Mucosa of gallbladder (tissue), 1 donor: ENCODE data around the gene PTPRD. TPM values are rescaled to one million over a fixed set of nuclear protein-coding genes. Genes with fewer than 3 reads are reported as not detected.

Source experiments
- DNase-seq: peaks from one replicate; pipeline ENCODE4 v3.0.0-alpha.2; 2020; ENCODE audit warnings: low spot score
- total RNA-seq: library from RNA; stranded (reverse); gene quantifications from one replicate; pipeline ENCODE4 v1.2.1, GENCODE V29; 2021
- donor health status: DM: no; HTN: no; CAD: no.

The PTPRD gene
- total RNA-seq, 1 donor from 2014 or later = 35.9 TPM

DNA sequence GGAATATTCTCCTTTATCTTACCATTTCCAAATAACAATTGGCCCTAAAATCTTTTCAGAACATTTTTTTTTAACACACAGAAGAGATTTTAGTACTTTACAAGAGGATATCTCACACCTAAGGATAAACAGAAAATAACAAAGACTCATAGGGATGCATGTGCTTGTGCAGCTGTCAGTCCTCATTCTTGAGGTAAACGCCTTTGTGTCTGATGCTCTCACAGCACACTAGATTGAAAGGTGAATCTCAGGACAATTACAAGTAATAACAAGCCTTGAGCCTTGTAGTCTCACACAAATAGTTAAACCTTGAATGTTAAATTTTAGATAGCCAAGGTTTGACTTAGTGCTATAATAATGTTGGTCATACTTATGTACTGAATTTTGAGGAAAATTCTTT is 439.2 kb downstream of the PTPRD start:
- no peak for DNase-seq

DNA sequence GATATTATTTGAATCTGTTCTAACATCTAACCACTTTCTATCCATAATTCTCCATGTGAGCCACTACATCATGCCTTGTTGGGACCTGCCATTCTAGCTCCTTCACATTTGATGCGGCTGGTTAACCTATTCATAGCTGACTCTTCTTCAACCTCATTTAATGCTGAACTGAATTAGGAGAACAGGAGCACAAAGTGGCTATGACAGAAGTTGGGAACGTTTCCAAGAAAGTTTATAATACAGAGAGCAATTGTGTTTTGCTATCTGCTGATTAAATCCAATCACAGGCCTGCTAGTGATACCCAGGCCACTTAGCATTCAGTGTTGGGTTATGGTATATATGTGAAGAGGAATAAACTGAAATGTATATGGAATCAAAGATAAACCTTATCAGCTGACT is 440.3 kb downstream of the PTPRD start:
- DNase-seq = no peak

DNA sequence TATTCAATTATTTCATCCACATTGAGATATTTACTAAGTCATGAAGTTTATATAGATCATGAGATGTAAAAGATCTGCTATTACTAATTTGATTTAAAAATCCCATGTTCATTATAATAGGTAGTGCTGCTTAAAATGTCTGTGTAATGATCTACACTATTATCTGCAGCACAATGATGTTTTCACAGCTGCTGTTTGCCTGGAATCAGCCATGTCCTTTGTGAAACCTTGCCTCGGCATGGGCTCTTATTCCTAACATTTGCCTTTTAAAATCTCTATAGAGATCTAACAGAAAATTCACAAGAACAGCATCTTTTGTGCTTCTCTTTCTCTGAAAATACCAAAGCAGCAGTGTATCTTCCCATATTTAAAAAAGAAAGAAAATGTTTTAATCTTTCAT is 444.6 kb downstream of the PTPRD start:
- DNase-seq = no peak

DNA sequence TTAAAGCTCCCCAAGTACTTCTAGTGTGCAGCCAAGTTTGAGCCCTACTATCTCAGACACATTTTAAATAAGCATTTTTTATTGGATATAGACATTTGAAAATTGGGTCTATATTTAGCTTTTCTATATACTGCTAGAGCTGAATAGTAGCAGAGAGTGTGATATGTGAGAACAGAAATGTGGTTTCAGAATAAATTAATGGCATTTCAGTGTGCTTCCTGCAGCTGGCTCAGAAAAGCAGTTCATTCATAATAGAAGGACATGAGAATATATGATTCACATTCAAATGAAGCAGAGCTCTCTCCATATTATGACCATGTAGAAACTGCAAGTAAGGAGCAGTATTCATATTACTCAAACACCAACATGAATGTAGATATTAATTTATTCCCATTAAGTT is 464.0 kb downstream of the PTPRD start:
- no peak for DNase-seq

DNA sequence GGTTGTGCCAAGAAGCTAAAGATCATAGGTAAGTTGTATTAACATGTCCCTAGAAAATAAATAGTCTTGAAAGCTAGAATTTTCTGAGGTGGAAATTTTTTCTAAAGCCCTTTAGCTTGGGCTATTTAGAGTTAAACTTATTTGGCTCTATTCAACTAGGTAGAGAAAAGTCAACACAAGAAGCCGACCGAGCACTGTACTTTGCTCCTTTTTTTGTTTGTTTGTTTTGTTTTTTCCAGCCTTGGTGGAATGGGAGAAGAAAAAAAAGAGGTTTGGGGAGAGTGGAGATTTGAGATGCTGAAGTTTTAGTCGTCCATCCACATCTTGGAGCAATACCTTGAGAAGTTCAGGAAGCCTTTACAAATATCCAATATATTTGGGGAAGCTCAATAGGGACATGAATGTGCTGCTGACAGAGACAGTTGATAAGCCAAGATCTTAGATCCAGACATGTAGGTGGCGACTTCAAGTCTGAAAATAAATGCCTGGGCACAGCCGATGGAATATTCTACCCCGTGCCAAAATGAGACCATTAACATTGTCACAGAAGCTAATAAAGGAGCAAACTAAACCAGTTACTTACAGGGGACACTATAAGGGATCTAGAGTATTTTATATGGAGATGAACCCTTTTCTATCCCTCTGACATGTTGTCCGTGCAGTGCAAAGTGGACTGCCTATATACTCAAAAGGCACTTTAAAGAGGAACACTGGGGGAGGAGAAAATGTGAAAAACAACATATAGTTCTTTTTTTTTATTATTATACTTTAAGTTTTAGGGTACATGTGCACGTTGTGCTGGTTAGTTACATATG is 466.1 kb downstream of the PTPRD start:
- DNase-seq = no peak

DNA sequence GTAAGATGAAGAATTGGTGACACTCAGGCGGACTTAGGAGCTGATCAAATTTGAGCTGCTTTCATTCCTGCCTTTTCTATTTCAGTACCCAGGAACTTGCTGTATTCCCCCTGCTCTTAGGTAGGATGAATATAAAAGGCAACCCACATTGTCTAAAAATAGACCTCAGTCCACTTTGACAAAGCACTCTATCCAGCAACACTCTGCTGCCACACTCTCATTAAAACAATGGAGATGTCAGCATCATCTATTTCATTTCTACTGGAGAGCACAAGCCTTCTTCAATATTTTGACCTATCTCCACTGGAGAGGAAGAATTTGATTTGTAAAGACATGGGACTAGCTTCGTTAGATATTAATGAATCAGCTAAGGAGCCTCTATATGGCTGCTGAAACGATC is 468.4 kb downstream of the PTPRD start:
- no peak for DNase-seq

DNA sequence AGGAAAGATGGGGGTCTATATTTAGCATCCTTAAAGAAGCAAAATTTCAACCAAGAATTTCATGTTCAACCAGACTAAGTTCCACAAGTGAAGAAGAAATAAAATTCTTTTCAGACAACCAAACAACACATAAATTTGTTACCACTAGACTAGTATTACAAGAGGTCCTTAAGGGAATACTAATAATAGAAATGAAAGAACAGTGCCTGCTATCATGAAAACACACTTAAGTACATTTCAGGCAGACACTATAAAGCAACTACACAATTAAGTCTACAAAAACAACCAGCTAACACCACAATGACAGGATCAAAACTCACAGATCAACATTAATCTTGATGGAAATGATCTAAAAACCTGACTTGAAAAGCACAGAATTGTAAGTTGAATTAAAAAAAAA is 477.2 kb downstream of the PTPRD start:
- DNase-seq = no peak

DNA sequence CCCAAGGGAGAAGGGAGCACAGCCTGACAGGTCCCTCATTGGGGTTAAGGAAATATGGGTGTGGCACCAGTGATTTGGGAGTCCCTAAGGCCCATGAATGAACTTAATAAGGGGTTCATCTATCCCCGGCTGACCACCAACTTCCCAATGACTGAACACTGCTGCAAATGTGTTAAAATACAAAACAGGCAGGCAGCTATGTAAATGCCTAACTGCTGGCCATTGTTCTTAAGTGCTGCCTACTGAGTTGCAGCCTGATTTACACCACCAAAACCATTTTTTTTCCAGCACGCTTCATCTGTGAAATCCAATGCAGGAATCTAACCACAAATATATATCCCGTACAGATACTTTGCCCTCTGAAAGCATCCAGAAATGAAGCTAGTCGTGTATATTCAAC is 478.5 kb downstream of the PTPRD start:
- DNase-seq = no peak

DNA sequence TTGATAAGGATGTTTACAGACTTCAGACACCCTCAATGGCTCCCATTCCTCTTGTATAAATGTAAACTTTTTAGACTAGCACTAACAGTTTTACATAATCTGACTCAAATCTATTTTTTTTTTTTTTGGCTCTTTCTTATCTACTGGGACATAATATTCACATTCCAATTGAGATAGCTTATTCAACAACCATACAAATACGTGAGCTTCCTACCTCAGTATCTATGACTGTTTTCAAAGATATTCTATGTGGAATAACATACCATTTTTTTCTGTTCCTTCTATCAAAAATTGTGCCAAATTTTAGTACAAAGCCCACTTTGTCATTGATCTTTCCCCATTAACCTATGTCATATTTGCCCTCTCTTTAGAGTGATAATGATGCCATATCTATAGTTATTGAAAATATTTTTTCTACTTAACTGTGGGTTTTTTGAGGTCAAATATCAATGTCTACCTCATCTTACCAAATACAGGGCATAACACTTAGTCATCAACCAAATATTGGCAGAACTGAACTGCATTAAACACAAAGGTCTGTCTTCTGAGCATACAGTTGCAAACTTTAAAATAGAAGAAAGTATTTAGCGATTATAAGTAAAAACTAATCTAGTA is 482.6 kb downstream of the PTPRD start:
- no peak for DNase-seq

DNA sequence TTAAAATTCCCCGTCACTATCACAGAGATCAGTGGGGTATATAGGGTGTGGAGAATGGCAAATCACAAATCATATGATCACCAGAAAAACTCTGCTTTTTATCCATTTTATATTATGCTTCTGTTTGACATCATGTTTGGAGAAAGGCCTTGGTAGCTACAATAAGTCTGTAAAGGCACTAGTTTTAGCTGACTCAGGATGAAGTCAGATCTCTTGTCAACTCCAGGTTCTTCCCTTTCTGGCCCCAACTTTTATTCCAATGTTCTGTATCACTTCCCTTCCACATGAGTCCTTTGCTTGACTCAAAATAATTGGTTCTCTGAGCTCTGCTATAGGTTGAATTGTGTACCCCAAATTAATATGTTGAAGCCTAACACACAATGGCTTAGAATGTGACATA is 484.9 kb downstream of the PTPRD start:
- DNase-seq = no peak

DNA sequence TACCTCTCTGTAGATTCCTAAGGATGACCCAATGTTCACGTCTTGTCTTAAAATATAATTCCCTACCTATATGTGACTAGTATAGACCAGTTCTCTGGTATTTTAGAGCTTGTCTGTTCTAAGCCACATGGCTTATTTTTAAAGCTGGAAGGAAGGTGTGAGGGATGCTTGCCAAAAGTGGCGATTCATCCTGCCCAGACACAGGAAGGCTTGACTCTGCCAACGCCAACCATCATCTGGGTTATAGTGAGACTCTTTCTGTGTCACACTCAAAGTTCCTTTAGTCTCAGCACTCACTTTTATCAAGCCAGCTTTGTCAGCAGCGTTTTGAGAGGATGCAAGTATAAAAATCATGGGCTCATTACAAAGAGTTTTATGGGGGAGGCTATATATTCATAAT is 500.0 kb downstream of the PTPRD start:
- DNase-seq = no peak

DNA sequence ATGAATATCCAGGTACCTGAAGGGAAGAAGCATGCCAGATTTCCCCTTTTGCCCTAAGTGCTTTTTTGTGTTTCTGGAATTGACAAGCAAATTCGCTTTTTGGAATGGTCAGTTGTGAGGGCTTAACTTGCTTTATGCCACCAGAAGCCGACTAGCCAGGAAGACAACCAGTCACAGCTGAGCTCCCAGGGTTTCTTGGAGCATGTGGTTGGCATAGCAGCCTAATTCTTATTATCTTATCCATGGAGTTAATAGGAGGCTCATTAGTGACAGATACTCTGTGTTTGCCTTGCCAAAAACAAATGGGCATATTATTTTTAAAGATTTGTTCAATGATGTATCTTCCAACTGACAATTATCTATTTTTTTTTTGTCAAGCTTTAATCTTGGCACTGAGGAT is 500.7 kb downstream of the PTPRD start:
- no peak for DNase-seq

DNA sequence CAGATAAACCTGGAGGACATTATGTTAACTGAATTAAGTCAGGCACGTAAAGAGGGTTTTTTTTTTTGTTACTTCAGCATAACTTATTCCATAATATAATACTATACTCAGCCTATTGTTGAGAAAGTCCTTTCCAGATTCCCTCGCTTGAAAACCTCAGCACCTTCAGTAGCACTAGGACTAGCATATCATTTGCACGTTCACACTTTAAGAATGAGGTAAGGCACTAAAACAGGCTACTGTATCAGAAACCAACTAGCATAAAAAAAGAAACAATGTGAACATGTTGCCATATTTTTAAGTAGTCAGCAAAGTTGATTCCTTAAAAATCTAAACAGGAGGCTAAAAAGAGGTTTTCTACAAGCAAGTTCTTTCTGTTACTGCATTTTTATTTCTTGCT is 504.0 kb downstream of the PTPRD start:
- no peak for DNase-seq

DNA sequence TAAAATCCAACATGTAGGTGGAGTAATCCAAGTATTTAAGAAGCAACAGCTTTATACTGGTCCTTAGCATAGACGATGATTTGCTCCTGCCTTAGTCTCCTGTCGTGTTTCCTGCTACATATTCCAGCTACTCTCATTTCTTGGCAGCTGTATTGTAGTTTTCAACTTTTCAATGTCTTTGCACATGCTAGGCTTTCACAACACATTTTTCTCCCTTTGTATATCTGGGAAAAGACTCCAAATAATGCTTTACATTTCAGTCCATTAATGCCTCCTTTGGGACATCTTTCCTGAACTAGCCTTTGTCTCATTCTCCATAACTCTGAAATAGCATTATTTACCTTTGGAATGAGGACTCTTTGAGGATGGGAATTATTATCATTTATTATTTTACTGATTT is 508.0 kb downstream of the PTPRD start:
- no peak for DNase-seq

DNA sequence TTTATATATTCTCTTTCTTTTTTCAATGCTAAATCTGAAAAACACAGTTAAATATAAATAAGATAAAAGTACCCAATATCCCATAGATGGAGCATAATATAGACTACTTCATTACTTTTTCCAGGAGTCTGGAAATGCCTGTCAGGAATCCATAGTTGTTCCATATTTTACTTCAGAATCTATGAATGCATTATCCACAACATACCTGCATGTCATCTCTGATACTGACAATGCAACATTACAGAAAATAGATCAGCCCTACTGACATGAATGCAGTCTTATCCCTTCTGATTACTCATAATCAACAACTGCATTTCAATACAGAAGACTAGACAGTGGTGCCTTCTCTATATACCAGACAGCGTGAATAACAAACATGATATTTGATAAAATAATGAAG is 517.6 kb downstream of the PTPRD start:
- no peak for DNase-seq

DNA sequence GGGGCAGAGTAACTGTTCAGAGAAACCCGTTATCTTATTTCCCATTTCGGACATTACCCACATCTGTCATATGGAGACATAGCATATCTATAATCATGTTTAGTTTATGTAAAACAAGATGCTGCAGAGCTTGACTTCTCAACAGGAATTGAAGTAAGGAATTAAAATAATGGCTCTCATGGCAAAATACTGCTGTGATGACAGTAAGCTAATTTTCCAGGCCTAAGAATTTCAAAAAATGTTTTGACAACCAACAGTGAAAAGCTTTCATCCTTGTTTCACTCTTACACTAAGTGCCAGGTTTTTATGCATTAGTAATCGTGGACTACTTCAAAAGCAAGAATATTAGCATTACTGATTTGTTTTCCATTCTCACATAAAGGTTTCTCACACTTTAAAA is 518.2 kb downstream of the PTPRD start:
- no peak for DNase-seq

DNA sequence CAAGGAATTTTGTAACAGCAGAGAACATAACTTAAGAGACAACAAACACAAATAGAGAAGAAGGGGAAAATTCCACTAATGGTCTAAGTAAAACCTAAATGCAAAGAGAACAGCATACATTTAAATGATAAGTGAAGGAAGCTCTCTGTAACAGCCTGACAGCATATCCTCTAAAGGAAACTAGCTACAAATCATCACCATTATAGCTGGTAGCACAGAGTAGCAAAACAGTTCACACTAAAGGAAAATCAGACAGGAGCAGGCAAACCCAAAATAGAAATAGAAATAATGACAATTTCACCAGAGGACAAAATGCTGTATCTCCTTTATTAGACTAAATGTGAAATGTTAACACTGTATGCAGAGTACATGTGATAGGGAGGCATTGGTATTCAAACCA is 532.8 kb downstream of the PTPRD start:
- no peak for DNase-seq

DNA sequence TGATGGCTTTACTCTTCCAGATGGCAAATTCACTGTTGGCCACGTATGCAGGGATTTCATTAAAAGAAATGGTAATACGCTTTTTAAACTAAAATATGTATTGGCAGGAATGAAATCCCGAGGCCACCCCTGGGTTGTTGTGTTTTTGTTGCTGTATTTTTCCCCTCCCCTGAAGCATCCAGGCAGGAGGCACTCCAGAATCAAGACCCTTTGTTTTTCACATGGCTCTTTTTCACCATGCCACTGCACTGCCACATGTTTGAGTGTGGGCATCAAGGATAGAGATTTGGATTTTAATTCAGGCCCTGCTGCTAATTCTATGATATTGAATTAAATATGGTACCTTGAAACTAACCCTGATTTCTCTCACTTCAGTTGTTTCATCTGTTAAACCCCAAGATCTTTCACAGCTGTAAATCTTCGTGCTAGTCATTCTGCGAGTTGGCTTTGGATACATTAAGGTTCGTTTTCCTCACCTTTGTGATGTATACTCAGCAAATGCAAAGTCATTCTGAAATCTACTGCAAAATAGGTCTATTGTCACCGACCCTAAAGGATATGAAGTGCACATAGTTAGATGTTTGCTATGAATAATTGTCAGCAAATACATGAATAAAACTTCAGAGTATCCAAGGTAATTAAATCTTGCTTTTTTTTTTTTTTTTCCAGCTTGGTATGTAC is 533.4 kb downstream of the PTPRD start:
- DNase-seq = no peak

DNA sequence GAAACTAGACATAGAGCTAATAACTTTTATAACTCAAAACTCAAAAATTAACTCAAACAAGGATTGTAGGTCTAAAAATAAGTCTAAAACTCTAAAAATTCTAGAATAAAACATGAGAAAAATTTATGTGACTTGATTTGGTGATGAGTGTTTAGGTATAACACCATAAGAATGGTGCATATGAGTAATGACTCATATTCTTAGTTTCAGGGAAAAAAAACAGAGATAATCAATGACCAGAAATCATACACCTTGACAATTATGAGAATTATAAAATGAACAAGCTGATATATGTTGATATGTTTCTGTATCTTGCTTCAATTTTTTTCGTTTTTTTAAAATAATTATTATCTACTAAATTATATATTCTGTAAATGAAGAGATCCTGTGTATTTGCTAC is 541.2 kb downstream of the PTPRD start:
- DNase-seq = no peak

DNA sequence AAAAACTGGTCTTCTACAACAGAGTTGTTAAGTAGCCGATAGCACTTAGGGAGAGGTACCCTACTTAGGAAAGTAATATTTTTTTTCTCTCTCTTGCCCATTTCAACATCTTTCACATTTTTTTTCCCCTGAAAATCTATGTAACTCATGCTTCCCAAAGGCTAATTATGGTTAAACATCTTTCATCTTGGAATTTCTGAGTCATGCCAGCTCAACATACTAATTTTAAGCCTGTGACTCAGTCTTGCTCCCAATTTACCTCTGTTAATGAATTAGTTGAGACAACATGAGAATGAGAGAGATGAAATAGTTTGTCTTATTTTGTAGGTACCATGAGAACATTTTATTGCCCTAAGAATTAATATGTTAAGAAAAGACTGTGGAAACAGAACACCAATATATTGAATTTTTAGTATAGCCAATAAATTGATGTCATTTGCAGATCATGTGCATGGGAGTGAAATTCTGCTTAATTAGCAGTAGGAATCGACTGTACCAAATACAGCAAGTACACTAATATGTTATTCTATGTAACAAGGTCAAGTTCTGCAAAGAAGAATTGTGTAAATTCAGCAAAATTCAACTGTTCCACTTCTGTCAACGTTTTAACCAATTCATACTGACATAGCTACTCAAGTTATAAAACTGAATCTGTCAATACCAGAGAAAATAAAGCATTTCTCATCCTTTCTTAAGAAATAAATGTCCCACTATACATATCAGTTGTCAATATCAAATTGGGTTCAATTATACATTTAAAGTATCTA is 550.0 kb downstream of the PTPRD start:
- no peak for DNase-seq

DNA sequence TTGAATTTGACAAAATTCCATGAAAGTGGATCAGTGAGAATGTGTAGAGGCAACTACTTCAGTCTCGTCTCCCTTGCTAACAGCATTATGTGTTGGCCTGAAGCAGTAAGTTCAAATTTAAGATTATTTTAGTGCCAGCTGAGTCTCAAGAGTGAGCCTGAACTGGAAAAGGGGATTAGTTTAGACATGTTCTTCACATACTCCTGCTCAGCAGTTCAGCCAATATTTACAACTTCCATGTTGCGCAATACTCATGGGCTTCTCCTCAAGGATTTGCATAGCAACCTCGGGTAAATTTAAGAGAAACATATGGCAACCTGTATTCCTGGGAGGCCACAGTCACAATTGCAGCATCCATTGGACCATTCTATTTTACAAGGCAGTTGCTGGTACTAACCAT is 553.8 kb downstream of the PTPRD start:
- DNase-seq = no peak

DNA sequence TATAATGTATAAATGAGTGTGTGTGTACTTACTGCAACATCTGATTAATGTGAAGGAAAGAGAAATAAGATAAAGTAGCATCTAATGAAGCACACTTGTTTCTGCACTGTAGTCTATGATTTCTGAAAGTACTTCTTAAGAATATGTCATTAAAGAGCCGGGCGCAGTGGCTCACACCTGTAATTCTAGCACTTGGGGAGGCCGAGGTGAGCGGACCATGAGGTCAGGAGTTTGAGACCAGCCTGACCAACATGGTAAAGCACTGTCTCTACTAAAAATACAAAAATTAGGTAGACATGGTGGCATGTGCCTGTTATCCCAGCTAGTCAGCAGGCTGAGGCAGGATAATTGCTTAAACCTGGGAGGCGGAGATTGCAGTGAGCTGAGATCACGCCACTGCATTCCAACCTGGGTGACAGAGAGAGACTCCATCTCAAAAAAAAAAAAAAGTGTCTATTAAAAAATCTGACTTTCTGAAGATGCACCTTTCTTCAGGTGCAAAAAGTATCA is 556.9 kb downstream of the PTPRD start:
- no peak for DNase-seq
